Esophagus squamous epithelium (tissue), 5 donors: ENCODE data around the gene BRIP1. TPM values are rescaled to one million over a fixed set of nuclear protein-coding genes. Genes with fewer than 3 reads are reported as not detected.

Source experiments
- DNase-seq: peaks from one replicate; lab custom pipeline; 2025; lab: John Stamatoyannopoulos, UW
- H3K27ac ChIP-seq, 4 donors: fragments of 200-600 bp; sonication (generic); one replicate each; pipeline ENCODE4 v1.5.1; 2016 to 2019; ENCODE audit warnings: mild to moderate bottlenecking in 1 of 4
- H3K27me3 ChIP-seq, 4 donors: fragments of 200-600 bp; sonication (generic); 1 replicate in 3 of 4; 2 replicates in 1 of 4; pipeline versions ENCODE4 v1.5.1 to v1.6.0; 2017 to 2021; ENCODE audit warnings: antibody characterized with exemption in 1 of 4
- H3K36me3 ChIP-seq, 3 donors: fragments of 200-600 bp; sonication (generic); one replicate each; pipeline ENCODE4 v1.5.1; 2016 to 2019
- H3K4me1 ChIP-seq, 3 donors: fragments of 200-600 bp; sonication (generic); one replicate each; pipeline ENCODE4 v1.5.1; 2017 to 2019
- H3K4me3 ChIP-seq, 4 donors: fragments of 200-600 bp; sonication (generic); 1 replicate in 3 of 4; 2 replicates in 1 of 4; pipeline ENCODE4 v1.5.1; 2016 to 2019; ENCODE audit warnings: mild to moderate bottlenecking in 2 of 4, moderate library complexity in 1 of 4
- H3K9me3 ChIP-seq, 3 donors: fragments of 200-600 bp; sonication (generic); one replicate each; pipeline ENCODE4 v1.5.1; 2016 to 2019
- POLR2A ChIP-seq, 4 donors: fragments of 450-650 bp; IDR thresholded peaks; one replicate each; pipeline ENCODE4 v1.6.1; 2017; ENCODE audit warnings: antibody characterized with exemption in 4 of 4, mild to moderate bottlenecking in 4 of 4, moderate library complexity in 3 of 4
- WGBS, 2 donors: methylation state at CpG; one replicate each; pipeline ENCODE4 v1.1.5; 2018; 5-methylcytosine and 5-hydroxymethylcytosine counted together
- intact Hi-C: fragments of 100-400 bp; cut with DNase I; formaldehyde crosslinking; loops from one replicate; pipeline ENCODE4 v1.15.0; 2022
- total RNA-seq, 4 donors: library from RNA; depleted of rRNA; stranded (reverse); fragments of >200 nt; gene quantifications; one replicate each; pipeline ENCODE4 v1.1.0, GENCODE V29; 2016
- TF ChIP-seq, protein P1 (sequence below), 6 experiments: fragments of 450-650 bp in 4 of 6; fragments of 200-600 bp in 2 of 6; sonication (generic) in 2 of 6; IDR thresholded peaks; one replicate each; pipeline ENCODE4 v1.5.1; 2016 to 2019; ENCODE audit warnings: antibody characterized with exemption in 6 of 6, mild to moderate bottlenecking in 4 of 6, moderate library complexity in 4 of 6
- donor health status: DM: yes; HTN: yes; CAD: no.

Gene BRIP1
- total RNA-seq, 4 donors from 2014 or later, result 1.6 to 7.0 (median 3.2) TPM

DNA sequence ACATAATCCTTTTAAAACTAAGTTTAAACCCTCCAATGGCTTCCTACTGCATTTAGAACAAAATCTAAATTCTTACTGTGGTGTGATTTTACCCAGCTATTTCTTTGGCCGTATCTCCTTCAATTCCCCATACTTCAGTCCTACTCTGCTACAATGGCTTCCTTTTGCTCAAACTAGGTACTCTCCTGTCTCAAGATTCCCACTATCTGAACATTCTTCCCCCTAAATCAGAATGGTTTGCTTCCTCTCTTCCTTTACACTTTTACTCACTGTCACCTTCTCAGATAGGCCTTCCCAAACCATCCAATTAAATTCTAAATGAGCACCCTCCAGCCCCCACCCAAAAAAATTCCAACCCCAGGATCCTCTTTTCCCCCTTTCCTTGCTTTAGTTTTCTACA lies 109.2 kb downstream of the BRIP1 start:
- 90 to 96% methylated on average over 1 of the region's 1 CpG for WGBS, 2 donors
- no peak for TF ChIP-seq POLR2A (IDR thresholded peaks at IDR 0.05)
- TF ChIP-seq, protein P1, sequence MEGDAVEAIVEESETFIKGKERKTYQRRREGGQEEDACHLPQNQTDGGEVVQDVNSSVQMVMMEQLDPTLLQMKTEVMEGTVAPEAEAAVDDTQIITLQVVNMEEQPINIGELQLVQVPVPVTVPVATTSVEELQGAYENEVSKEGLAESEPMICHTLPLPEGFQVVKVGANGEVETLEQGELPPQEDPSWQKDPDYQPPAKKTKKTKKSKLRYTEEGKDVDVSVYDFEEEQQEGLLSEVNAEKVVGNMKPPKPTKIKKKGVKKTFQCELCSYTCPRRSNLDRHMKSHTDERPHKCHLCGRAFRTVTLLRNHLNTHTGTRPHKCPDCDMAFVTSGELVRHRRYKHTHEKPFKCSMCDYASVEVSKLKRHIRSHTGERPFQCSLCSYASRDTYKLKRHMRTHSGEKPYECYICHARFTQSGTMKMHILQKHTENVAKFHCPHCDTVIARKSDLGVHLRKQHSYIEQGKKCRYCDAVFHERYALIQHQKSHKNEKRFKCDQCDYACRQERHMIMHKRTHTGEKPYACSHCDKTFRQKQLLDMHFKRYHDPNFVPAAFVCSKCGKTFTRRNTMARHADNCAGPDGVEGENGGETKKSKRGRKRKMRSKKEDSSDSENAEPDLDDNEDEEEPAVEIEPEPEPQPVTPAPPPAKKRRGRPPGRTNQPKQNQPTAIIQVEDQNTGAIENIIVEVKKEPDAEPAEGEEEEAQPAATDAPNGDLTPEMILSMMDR (IDR thresholded peaks at IDR 0.05), result no peak
- no peaks in the 10 kb centered on the region for H3K9me3 ChIP-seq
- H3K36me3 ChIP-seq, result no peaks in the 10 kb centered on the region
- no peak overlapping the region for H3K4me3 ChIP-seq
- intact Hi-C loops, result no loop called here
- no peak for DNase-seq
- H3K4me1 ChIP-seq, result no peaks in the 10 kb centered on the region
- H3K27me3 ChIP-seq, result no peaks in the 10 kb centered on the region
- H3K27ac ChIP-seq, result no peak overlapping the region

DNA sequence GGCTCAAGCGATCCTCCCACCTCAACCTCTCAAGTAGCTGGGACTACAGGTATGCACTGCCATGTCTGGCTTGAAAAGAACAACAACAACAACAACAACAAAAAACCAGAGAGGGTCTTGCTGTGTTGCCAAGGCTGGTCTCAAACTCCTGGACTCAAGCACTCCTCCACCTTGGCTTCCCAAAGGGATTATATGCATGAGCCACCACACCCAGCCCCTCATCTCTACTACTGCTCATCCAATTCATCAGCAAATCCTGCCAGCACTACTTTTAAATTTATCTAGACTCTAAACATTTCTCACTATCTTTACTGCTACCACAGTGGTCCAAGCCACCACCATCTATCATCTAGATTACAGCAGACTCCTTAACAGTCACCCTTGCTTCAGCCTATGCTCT lies 109.6 kb downstream of the BRIP1 start:
- no peak for TF ChIP-seq POLR2A (IDR thresholded peaks at IDR 0.05)
- TF ChIP-seq, protein P1 (IDR thresholded peaks at IDR 0.05), result no peak
- Histone ChIP-seq H3K4me3 (no peak overlapping the region), H3K27ac (no peak overlapping the region), H3K4me1 (no peaks in the 10 kb centered on the region), H3K36me3 (no peaks in the 10 kb centered on the region), H3K9me3 (no peaks in the 10 kb centered on the region), H3K27me3 (no peaks in the 10 kb centered on the region)
- DNase-seq, result no peak
- intact Hi-C loops, result no loop called here
- 100% methylated on average over 1 of the region's 1 CpG for WGBS, 2 donors

DNA sequence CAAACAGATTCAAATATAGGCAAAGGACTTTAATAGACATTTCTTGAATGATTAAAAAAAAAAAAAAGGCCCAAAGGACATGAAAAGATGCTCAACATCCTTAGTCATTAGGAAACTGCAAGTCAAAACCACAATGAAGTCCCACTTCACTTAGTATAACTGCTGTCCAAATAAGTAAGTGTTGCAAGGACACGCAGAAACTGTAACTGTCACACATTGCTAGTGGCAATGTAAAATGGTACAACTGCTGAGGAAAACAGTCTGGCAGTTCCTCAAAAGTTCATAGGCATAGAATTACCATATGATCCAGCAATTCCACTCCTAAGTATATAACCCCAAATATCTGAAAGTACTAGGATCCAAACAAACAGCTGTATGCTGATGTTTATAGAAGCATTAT lies 112.7 kb downstream of the BRIP1 start:
- Histone ChIP-seq H3K9me3 (peaks cover 0 to 4% (median 0%) of the 10 kb centered on the region in 3 donors), H3K27me3 (no peaks in the 10 kb centered on the region), H3K27ac (no peak overlapping the region), H3K4me1 (no peaks in the 10 kb centered on the region), H3K4me3 (no peak overlapping the region), H3K36me3 (no peaks in the 10 kb centered on the region)
- TF ChIP-seq, protein P1 (IDR thresholded peaks at IDR 0.05), result no peak
- no peak for TF ChIP-seq POLR2A (IDR thresholded peaks at IDR 0.05)
- DNase-seq, result no peak
- intact Hi-C loops, result no loop called here
- WGBS, 2 donors, result 60 to 100% methylated on average over 1 of the region's 1 CpG

DNA sequence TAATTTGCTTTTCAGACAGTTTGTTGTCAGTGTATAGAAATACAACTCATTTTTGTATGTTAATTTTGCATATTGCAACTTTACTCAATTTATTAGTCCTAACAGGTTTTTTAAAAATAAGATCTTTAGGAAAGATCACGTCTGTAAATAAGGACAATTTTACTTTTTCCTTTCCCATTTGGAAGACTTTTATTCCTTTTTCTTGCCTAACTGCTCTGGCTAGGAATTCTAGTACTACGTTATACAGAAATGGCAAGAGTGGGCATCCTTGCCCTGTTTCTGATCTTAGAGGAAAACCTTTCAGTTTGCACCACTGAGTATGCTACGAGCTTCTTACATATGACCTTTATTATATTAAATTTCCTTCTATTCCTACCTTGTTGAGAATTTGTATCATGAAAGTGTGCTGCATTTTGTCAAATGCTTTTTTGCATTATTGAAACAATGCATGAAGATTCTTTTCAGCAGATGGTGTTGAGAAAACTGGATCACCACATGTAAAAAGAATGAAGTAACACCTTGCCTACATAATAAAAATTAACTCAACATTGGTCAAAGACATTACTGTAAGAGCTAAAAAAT lies 113.4 kb downstream of the BRIP1 start:
- H3K36me3 ChIP-seq, result no peaks in the 10 kb centered on the region
- DNase-seq, result no peak
- WGBS, 2 donors, result 95% methylated on average over 3 of the region's 3 CpGs
- no peaks in the 10 kb centered on the region for H3K27me3 ChIP-seq
- H3K9me3 ChIP-seq, result peaks cover 0 to 4% (median 0%) of the 10 kb centered on the region in 3 donors
- H3K4me3 ChIP-seq, result no peak overlapping the region
- intact Hi-C loops, result no loop called here
- no peak overlapping the region for H3K27ac ChIP-seq
- no peaks in the 10 kb centered on the region for H3K4me1 ChIP-seq
- TF ChIP-seq, protein P1 (IDR thresholded peaks at IDR 0.05), result no peak
- TF ChIP-seq POLR2A (IDR thresholded peaks at IDR 0.05), result no peak

DNA sequence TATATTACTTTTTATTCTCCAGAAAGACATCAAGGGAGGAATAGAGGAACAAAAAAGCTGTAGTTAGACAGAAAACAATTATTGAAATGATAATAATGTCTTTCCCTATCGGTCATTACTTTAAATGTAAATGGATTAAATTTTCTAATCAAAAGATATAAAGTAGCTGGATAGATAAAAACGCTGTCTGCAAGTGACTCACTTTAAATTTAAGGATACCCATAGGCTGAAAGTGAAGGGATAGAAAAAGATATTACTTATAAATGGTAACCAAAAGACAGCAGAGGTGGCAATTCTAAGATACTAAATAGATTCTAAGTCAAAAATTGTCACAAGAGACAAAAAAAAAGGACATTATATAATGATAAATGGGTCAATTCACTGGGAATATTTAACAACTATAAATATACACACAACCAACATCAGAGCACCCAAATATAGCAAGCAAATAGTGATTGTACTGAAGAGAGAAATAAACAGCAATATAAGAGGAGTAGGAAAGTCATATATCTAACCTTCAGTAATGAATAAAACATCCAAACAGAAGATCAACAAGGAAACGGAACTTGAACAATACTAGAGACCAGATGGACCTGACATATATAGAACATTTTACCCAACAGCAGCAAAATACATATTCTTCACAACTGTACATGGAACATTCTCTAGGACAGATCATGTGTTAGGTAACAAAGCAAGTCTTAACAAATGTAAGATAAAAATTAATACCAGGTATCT lies 116.9 kb downstream of the BRIP1 start:
- no peaks in the 10 kb centered on the region for H3K27me3 ChIP-seq
- H3K36me3 ChIP-seq, result peaks cover 0 to 5% (median 0%) of the 10 kb centered on the region in 3 donors
- no peak for DNase-seq
- no peak overlapping the region for H3K27ac ChIP-seq
- intact Hi-C loops, result no loop called here
- H3K9me3 ChIP-seq, result peaks cover 0 to 10% (median 0%) of the 10 kb centered on the region in 3 donors
- TF ChIP-seq, protein P1 (IDR thresholded peaks at IDR 0.05), result no peak
- TF ChIP-seq POLR2A (IDR thresholded peaks at IDR 0.05), result no peak
- H3K4me1 ChIP-seq, result no peaks in the 10 kb centered on the region
- no peak overlapping the region for H3K4me3 ChIP-seq
- WGBS, 2 donors, result 74 to 96% methylated on average over 3 of the region's 3 CpGs
